Natural killer cell (primary cell): ENCODE results near the gene TMPRSS5. TPM values are rescaled to one million over a fixed set of nuclear protein-coding genes. Genes with fewer than 3 reads are reported as not detected.
A peak's percentile ranks its signal among the peaks of the same experiment; 100 is the strongest.

Experiments
- ATAC-seq, 3 donors: fragments of 150-1000 bp in 2 of 3; fragments of 200-7000 bp in 1 of 3; cut with Tn5 transposase; 1 replicate in 1 of 3; 2 replicates in 2 of 3; pipeline ENCODE4 v1.10.0; 2021; ENCODE audit warnings: mild to moderate bottlenecking in 2 of 3, moderate library complexity in 2 of 3
- DNase-seq, 2 donors: peaks; one replicate each; pipeline versions ENCODE4 v3.0.0 to v3.0.0-alpha.2; 2013 to 2021; ENCODE audit warnings: mixed read lengths in 1 of 2
- H3K27ac ChIP-seq: one replicate; pipeline ENCODE4 v1.5.1; 2013; ENCODE audit warnings: mild to moderate bottlenecking, low read length
- H3K27me3 ChIP-seq: one replicate; pipeline ENCODE4 v1.6.1; 2013; ENCODE audit warnings: low read length; ENCODE audit not compliant: control insufficient read depth, insufficient read depth
- H3K36me3 ChIP-seq: one replicate; pipeline ENCODE4 v1.6.1; 2013; ENCODE audit warnings: low read length; ENCODE audit not compliant: control insufficient read depth, insufficient read depth
- H3K4me1 ChIP-seq: one replicate; pipeline ENCODE4 v1.6.1; 2013; ENCODE audit warnings: low read length; ENCODE audit not compliant: control insufficient read depth, insufficient read depth
- H3K4me3 ChIP-seq: one replicate; pipeline ENCODE4 v1.5.1; 2013; ENCODE audit warnings: low read length
- H3K9me3 ChIP-seq: one replicate; pipeline ENCODE4 v1.6.1; 2013; ENCODE audit warnings: low read length; ENCODE audit not compliant: control insufficient read depth, insufficient read depth
- H3K27ac Mint-ChIP-seq, 2 donors: one replicate each; pipeline ENCODE4 v1.8.0; 2022; ENCODE audit warnings: mild to moderate bottlenecking in 2 of 2, mixed read lengths in 2 of 2, moderate library complexity in 1 of 2
- H3K27me3 Mint-ChIP-seq, 2 donors: one replicate each; pipeline ENCODE4 v1.8.0; 2022; ENCODE audit warnings: low read depth in 2 of 2, mixed read lengths in 2 of 2
- H3K36me3 Mint-ChIP-seq: one replicate; pipeline ENCODE4 v1.8.0; 2022; ENCODE audit warnings: mixed read lengths
- H3K4me1 Mint-ChIP-seq, 2 donors: one replicate each; pipeline ENCODE4 v1.8.0; 2022; ENCODE audit warnings: mixed read lengths in 2 of 2
- H3K4me3 Mint-ChIP-seq: one replicate; pipeline ENCODE4 v1.8.0; 2022; ENCODE audit warnings: mild to moderate bottlenecking, moderate library complexity, mixed read lengths
- H3K9me3 Mint-ChIP-seq, 2 donors: one replicate each; pipeline ENCODE4 v1.8.0; 2022; ENCODE audit warnings: mixed read lengths in 2 of 2
- CTCF ChIP-seq: fragments of 200-600 bp; IDR thresholded peaks from one replicate; pipeline ENCODE4 v1.8.0; 2022; ENCODE audit warnings: antibody characterized with exemption
- WGBS: methylation state at CpG from one replicate; pipeline ENCODE4 v1.1.7; 2013; ENCODE audit warnings: missing lambda C conversion rate; ENCODE audit not compliant: insufficient coverage; 5-methylcytosine and 5-hydroxymethylcytosine counted together
- intact Hi-C: fragments of 100-400 bp; cut with micrococcal nuclease; formaldehyde crosslinking; loops from one replicate; pipeline ENCODE4 v1.14.2; 2022
- total RNA-seq, 4 donors: library from RNA; stranded (reverse); fragments of 120-200 nt in 1 of 4; gene quantifications; one replicate each; pipeline versions ENCODE4 v1.2.3 to v1.2.4, GENCODE V29; 2013 to 2022

The TMPRSS5 gene
- total RNA-seq, 3 donors from 2014 or later (not counting 1 experiment from before 2014, with no cell fraction given) = 0.60 to 2.2 (median 1.1) TPM

GRCh38 chr11:113730887-113731726 is 25.0 kb upstream of the TMPRSS5 start:
- TF ChIP-seq CTCF = no peak
- no peak for ATAC-seq
- Histone ChIP-seq H3K9me3 (no peaks in the 10 kb centered on the region), H3K27me3 (no peaks in the 10 kb centered on the region), H3K4me1 (no peaks in the 10 kb centered on the region), H3K27ac (no peak overlapping the region), H3K36me3 (peaks cover 18% of the 10 kb centered on the region), H3K4me3 (no peak overlapping the region)
- no peaks in the 10 kb centered on the region for H3K4me1 Mint-ChIP-seq
- 83% methylated on average over 3 of the region's 4 CpGs for WGBS
- intact Hi-C loops = no loop called here
- H3K27me3 Mint-ChIP-seq = no peaks in the 10 kb centered on the region
- H3K9me3 Mint-ChIP-seq = no peaks in the 10 kb centered on the region
- peak in 1 of 2 donors; percentile 9 for DNase-seq
- peaks cover 22% of the 10 kb centered on the region for H3K36me3 Mint-ChIP-seq
- H3K4me3 Mint-ChIP-seq = no peak overlapping the region
- no peak overlapping the region for H3K27ac Mint-ChIP-seq

GRCh38 chr11:113729456-113729855 is 23.3 kb upstream of the TMPRSS5 start:
- 74% methylated on average over 4 of the region's 5 CpGs for WGBS
- H3K27me3 Mint-ChIP-seq = no peaks in the 10 kb centered on the region
- Histone ChIP-seq H3K4me3 (no peak overlapping the region), H3K9me3 (no peaks in the 10 kb centered on the region), H3K27me3 (no peaks in the 10 kb centered on the region), H3K27ac (no peak overlapping the region), H3K36me3 (peaks cover 9% of the 10 kb centered on the region), H3K4me1 (no peaks in the 10 kb centered on the region)
- H3K9me3 Mint-ChIP-seq = no peaks in the 10 kb centered on the region
- ATAC-seq = no peak
- no peak for TF ChIP-seq CTCF
- H3K4me3 Mint-ChIP-seq = no peak overlapping the region
- no peaks in the 10 kb centered on the region for H3K4me1 Mint-ChIP-seq
- intact Hi-C loops = no loop called here
- DNase-seq = no peak
- H3K27ac Mint-ChIP-seq = no peak overlapping the region
- peaks cover 21% of the 10 kb centered on the region for H3K36me3 Mint-ChIP-seq

GRCh38 chr11:113728814-113729213 is 22.7 kb upstream of the TMPRSS5 start:
- no peak overlapping the region for H3K4me3 ChIP-seq
- WGBS = 66% methylated on average over 3 of the region's 3 CpGs
- DNase-seq (no peak), ATAC-seq (no peak)
- no peaks in the 10 kb centered on the region for H3K27me3 Mint-ChIP-seq
- H3K4me1 Mint-ChIP-seq = no peaks in the 10 kb centered on the region
- no peaks in the 10 kb centered on the region for H3K4me1 ChIP-seq
- H3K36me3 ChIP-seq = peaks cover 9% of the 10 kb centered on the region
- peaks cover 15% of the 10 kb centered on the region for H3K36me3 Mint-ChIP-seq
- intact Hi-C loops = no loop called here
- no peaks in the 10 kb centered on the region for H3K9me3 ChIP-seq
- no peak overlapping the region for H3K4me3 Mint-ChIP-seq
- H3K27me3 ChIP-seq = no peaks in the 10 kb centered on the region
- no peak overlapping the region for H3K27ac ChIP-seq
- H3K9me3 Mint-ChIP-seq = no peaks in the 10 kb centered on the region
- TF ChIP-seq CTCF = no peak
- no peak overlapping the region for H3K27ac Mint-ChIP-seq

GRCh38 chr11:113725913-113726312 is 19.8 kb upstream of the TMPRSS5 start:
- ATAC-seq (no peak), DNase-seq (no peak)
- Mint-ChIP-seq H3K4me3 (no peak overlapping the region), H3K9me3 (no peaks in the 10 kb centered on the region), H3K27ac (no peak overlapping the region), H3K36me3 (no peaks in the 10 kb centered on the region), H3K4me1 (no peaks in the 10 kb centered on the region), H3K27me3 (no peaks in the 10 kb centered on the region)
- Histone ChIP-seq H3K4me3 (no peak overlapping the region), H3K27ac (no peak overlapping the region), H3K27me3 (no peaks in the 10 kb centered on the region), H3K9me3 (no peaks in the 10 kb centered on the region), H3K36me3 (peaks cover 2% of the 10 kb centered on the region), H3K4me1 (no peaks in the 10 kb centered on the region)
- intact Hi-C loops = no loop called here
- no peak for TF ChIP-seq CTCF
- WGBS = 96% methylated on average over 3 of the region's 3 CpGs
